Hematopoietic multipotent progenitor cell treated with erythropoietin and hydrocortisone succinate and interleukin-3 and kit ligand, for 4 days (in vitro differentiated cells): Measurements from ENCODE around the gene SMIM5.

Experiments used
- DNase-seq: peaks from one replicate; pipeline ENCODE4 v3.0.0-alpha.2; 2015

The SMIM5 gene

GRCh38 chr17:75672011-75672410 lies 38.8 kb downstream of the SMIM5 start:
- no peak for DNase-seq

- no peak for DNase-seq
Observed at GRCh38 chr17:75673487-75673886, 40.3 kb downstream of the SMIM5 start.

GRCh38 chr17:75676461-75676860 lies 43.2 kb downstream of the SMIM5 start:
- DNase-seq, result no peak

- peak; percentile 30 for DNase-seq
Observed at GRCh38 chr17:75679706-75680211, 46.5 kb downstream of the SMIM5 start.

GRCh38 chr17:75680431-75680830 lies 47.2 kb downstream of the SMIM5 start:
- DNase-seq, result no peak

GRCh38 chr17:75681289-75681688 lies 48.1 kb downstream of the SMIM5 start:
- DNase-seq, result no peak

GRCh38 chr17:75683583-75683982 lies 50.3 kb downstream of the SMIM5 start:
- no peak for DNase-seq

GRCh38 chr17:75684249-75684648 lies 51.0 kb downstream of the SMIM5 start:
- DNase-seq, result no peak

- DNase-seq, result no peak
Observed at GRCh38 chr17:75684924-75685323, 51.7 kb downstream of the SMIM5 start.

- DNase-seq, result no peak
Observed at GRCh38 chr17:75685499-75685898, 52.3 kb downstream of the SMIM5 start.

- peak; percentile 80 for DNase-seq
Observed at GRCh38 chr17:75688209-75688825, 55.1 kb downstream of the SMIM5 start.

- DNase-seq, result peak; percentile 38
Observed at GRCh38 chr17:75689441-75689873, 56.2 kb downstream of the SMIM5 start.
